ENCODE data around the gene MAST3. TPM values are rescaled to one million over a fixed set of nuclear protein-coding genes. Genes with fewer than 3 reads are reported as not detected.
"Not testable (repeated sequence)": the region's sequence is repeated elsewhere in the genome, so short reads cannot be mapped to it uniquely, and the experiment has no call there.

MAST3 gene
- total and polyA plus RNA-seq, 2 of the 13 experiments (the other 11 are each of a cell fraction or from before 2014, with no cell fraction given), result 4.1 to 4.6 TPM

DNA sequence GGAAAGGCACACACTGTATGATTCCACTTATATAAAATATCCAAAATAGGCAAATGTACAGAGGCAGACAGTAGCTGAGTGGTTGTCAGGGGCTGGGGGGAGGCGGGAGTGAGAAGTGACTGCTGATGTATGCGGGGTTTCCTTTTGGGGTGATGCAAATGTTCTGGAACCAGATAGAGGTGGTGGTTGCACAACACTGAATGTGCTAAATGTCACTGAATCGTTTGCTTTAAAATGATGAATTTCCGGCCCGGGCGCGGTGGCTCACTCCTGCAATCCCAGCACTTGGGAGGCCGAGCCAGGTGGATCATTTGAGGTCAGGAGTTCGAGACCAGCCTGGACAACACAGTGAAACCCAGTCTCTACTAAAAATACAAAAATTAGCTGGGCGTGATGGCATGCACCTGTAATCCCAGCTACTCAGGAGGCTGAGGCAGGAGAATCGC is 8.5 kb upstream of the MAST3 start:
- in situ Hi-C loops (cut with HindIII; ENCODE audit: extremely low pct_ligation_motif_present, low pct_unique_long_range_greater_than_20kb); H3K27ac ChIP-seq (ENCODE audit: extremely low read length, insufficient read depth, low read length); BruUV-seq (replicated peaks); H3K4me3 ChIP-seq (replicated peaks in 1 of 3; ENCODE audit: insufficient read depth in 1 of 3, low read depth in 2 of 3, low read length in 3 of 3); H2AFZ ChIP-seq (ENCODE audit: low read length); H3K36me3 ChIP-seq (replicated peaks in 1 of 2; ENCODE audit: control insufficient read depth in 1 of 2, insufficient read depth in 2 of 2, low read length in 2 of 2); H3K4me2 ChIP-seq (ENCODE audit: low read depth, low read length); H3K79me2 ChIP-seq (ENCODE audit: insufficient read depth, low read length); H3K27me3 ChIP-seq (ENCODE audit: control insufficient read depth in 1 of 2, insufficient read depth in 2 of 2, low read length in 2 of 2); CTCF ChIA-PET (ENCODE audit: low intra/inter-chr PET ratio, low total read pairs); ATAC-seq; H3K9me3 ChIP-seq (ENCODE audit: low read length); intact Hi-C loops (cut with micrococcal nuclease; ENCODE audit: unreplicated experiment); H4K20me1 ChIP-seq (ENCODE audit: insufficient read depth, low read length); H3K9ac ChIP-seq (ENCODE audit: insufficient read depth, low read depth, low read length); DNase-seq (ENCODE audit: low spot score); FAIRE-seq: not testable (repeated sequence)
- 8% methylated on average over 9 of the region's 11 CpGs for WGBS (ENCODE audit: low lambda C conversion rate)
- 0 out of 2 replicates have a peak, but pooled peaks have one; percentile 55 for TF ChIP-seq ZBTB21 (CRISPR knock-in tag; IDR thresholded peaks at IDR 0.05)
- TF ChIP-seq CEBPG (CRISPR knock-in tag; IDR thresholded peaks at IDR 0.05), result peak; percentile 66; the same call in 1 of the 2 replicates
- TF ChIP-seq CEBPB (IDR thresholded peaks at IDR 0.05; ENCODE audit: borderline replicate concordance, low read depth, low read length), result peak; percentile 74
- 0 out of 2 replicates have a peak, but pooled peaks have one; percentile 10 for TF ChIP-seq THAP11 (CRISPR knock-in tag; IDR thresholded peaks at IDR 0.05)
- peak; percentile 36; the same call in 1 of the 2 replicates for TF ChIP-seq GABPB1 (CRISPR knock-in tag; IDR thresholded peaks at IDR 0.05)
- peaks cover 54% of the 10 kb centered on the region for H3K4me1 ChIP-seq (ENCODE audit: insufficient read depth, low read length)
- POLR2A ChIA-PET, result interaction anchor here (2.9 kb wide), 1 partner anchor 20 kb away, joined by 15 read pairs; no protein-coding TSS in a partner anchor

GRCh38 chr19:18089726-18090125 is 7.9 kb upstream of the MAST3 start:
- Histone ChIP-seq H3K4me3 (replicated peaks in 1 of 3; ENCODE audit: insufficient read depth in 1 of 3, low read depth in 2 of 3, low read length in 3 of 3) (no peak overlapping the region), H3K9ac (ENCODE audit: insufficient read depth, low read depth, low read length) (no peak overlapping the region), H3K36me3 (replicated peaks in 1 of 2; ENCODE audit: control insufficient read depth in 1 of 2, insufficient read depth in 2 of 2, low read length in 2 of 2) (no peaks in the 10 kb centered on the region), H3K4me2 (ENCODE audit: low read depth, low read length) (peak overlapping the region; percentile 36; the same call in 1 of the 2 replicates), H3K4me1 (ENCODE audit: insufficient read depth, low read length) (peaks cover 57% of the 10 kb centered on the region), H4K20me1 (ENCODE audit: insufficient read depth, low read length) (no peaks in the 10 kb centered on the region), H3K27ac (ENCODE audit: extremely low read length, insufficient read depth, low read length) (no peak overlapping the region), H2AFZ (ENCODE audit: low read length) (no peak overlapping the region), H3K9me3 (ENCODE audit: low read length) (no peaks in the 10 kb centered on the region), H3K27me3 (ENCODE audit: control insufficient read depth in 1 of 2, insufficient read depth in 2 of 2, low read length in 2 of 2) (no peaks in the 10 kb centered on the region; a peak in 2 of 5 replicates), H3K79me2 (ENCODE audit: insufficient read depth, low read length) (no peaks in the 10 kb centered on the region)
- intact Hi-C loops (cut with micrococcal nuclease; ENCODE audit: unreplicated experiment) (no loop called here), in situ Hi-C loops (cut with HindIII; ENCODE audit: extremely low pct_ligation_motif_present, low pct_unique_long_range_greater_than_20kb) (no loop called here)
- no TSS peak for BruUV-seq (replicated peaks)
- FAIRE-seq (no peak), DNase-seq (ENCODE audit: low spot score) (no peak), ATAC-seq (no peak)
- 16% methylated on average over 5 of the region's 5 CpGs for WGBS (ENCODE audit: low lambda C conversion rate)
- ChIA-PET POLR2A (interaction anchor here (1.5 kb wide), 1 partner anchor 19 kb away, joined by 5 read pairs; no protein-coding TSS in a partner anchor), CTCF (ENCODE audit: low intra/inter-chr PET ratio, low total read pairs) (no interaction called here)
- TF ChIP-seq CEBPB (IDR thresholded peaks at IDR 0.05; ENCODE audit: borderline replicate concordance, low read depth, low read length) (peak; percentile 39; the same call in 1 of the 2 replicates), MXD3 (CRISPR knock-in tag; IDR thresholded peaks at IDR 0.05) (no peak)

All from HepG2 (cell line).